SK-N-SH treated with all-trans-retinoic acid at 6 μM for 48 hours (cell line): ENCODE measurements around the gene ITIH1.

ENCODE experiments used
- ATAC-seq: fragments of 200-7000 bp; cut with Tn5 transposase; 3 replicates; pipeline ENCODE4 v1.9.1; 2020; ENCODE audit warnings: mild to moderate bottlenecking, moderate library complexity
- CSDC2 ChIP-seq: fragments of 250-450 bp; sonication (Bioruptor Pico); IDR thresholded peaks from 2 replicates; pipeline ENCODE4 v1.5.0; 2020; ENCODE audit warnings: mild to moderate bottlenecking, moderate library complexity
- CSRNP3 ChIP-seq: fragments of 250-450 bp; sonication (Bioruptor Pico); IDR thresholded peaks from 2 replicates; pipeline ENCODE4 v1.5.1; 2021; ENCODE audit warnings: mild to moderate bottlenecking, moderate library complexity
- ESRRG ChIP-seq: fragments of 250-450 bp; sonication (Bioruptor Pico); IDR thresholded peaks from 2 replicates; pipeline ENCODE4 v1.6.1; 2021; ENCODE audit warnings: mild to moderate bottlenecking
- GLIS3 ChIP-seq: fragments of 250-450 bp; sonication (Bioruptor Pico); IDR thresholded peaks from 2 replicates; pipeline ENCODE4 v1.5.0; 2020; ENCODE audit warnings: mild to moderate bottlenecking, moderate library complexity
- ISL1 ChIP-seq: fragments of 250-450 bp; sonication (Bioruptor Pico); IDR thresholded peaks from 2 replicates; pipeline ENCODE4 v2.1.2; 2022; ENCODE audit warnings: mild to moderate bottlenecking, moderate library complexity
- OSR1 ChIP-seq: fragments of 250-450 bp; sonication (Bioruptor Pico); IDR thresholded peaks from 2 replicates; pipeline ENCODE4 v1.8.0; 2022; ENCODE audit warnings: moderate library complexity, mild to moderate bottlenecking, inconsistent platforms
- PATZ1 ChIP-seq: fragments of 250-450 bp; sonication (Bioruptor Pico); IDR thresholded peaks from 2 replicates; pipeline ENCODE4 v1.8.0; 2020; ENCODE audit warnings: mild to moderate bottlenecking, moderate library complexity, borderline replicate concordance
- POU6F1 ChIP-seq: fragments of 250-450 bp; sonication (Bioruptor Pico); IDR thresholded peaks from 2 replicates; pipeline ENCODE4 v1.8.0; 2021; ENCODE audit warnings: low read depth, mild to moderate bottlenecking, moderate library complexity, borderline replicate concordance
- PPARA ChIP-seq: fragments of 250-450 bp; sonication (Bioruptor Pico); IDR thresholded peaks from 2 replicates; pipeline ENCODE4 v1.5.0; 2020; ENCODE audit warnings: mild to moderate bottlenecking, borderline replicate concordance
- RARB ChIP-seq: fragments of 250-450 bp; sonication (Bioruptor Pico); IDR thresholded peaks from 2 replicates; pipeline ENCODE4 v1.8.0; 2021; ENCODE audit warnings: mild to moderate bottlenecking, moderate library complexity
- SNAI2 ChIP-seq: fragments of 250-450 bp; sonication (Bioruptor Pico); IDR thresholded peaks from 2 replicates; pipeline ENCODE4 v1.5.0; 2020; ENCODE audit warnings: mild to moderate bottlenecking, moderate library complexity
- TSHZ2 ChIP-seq: fragments of 250-450 bp; sonication (Bioruptor Pico); IDR thresholded peaks from 2 replicates; pipeline ENCODE4 v1.5.0; 2020; ENCODE audit warnings: mild to moderate bottlenecking, moderate library complexity
- ZC3H10 ChIP-seq: fragments of 250-450 bp; sonication (Bioruptor Pico); IDR thresholded peaks from 2 replicates; pipeline ENCODE4 v1.5.1; 2021; ENCODE audit warnings: mild to moderate bottlenecking, moderate library complexity
- ZFP30 ChIP-seq: fragments of 450-650 bp; formaldehyde crosslinking; IDR thresholded peaks from 2 replicates; pipeline ENCODE4 v1.5.0; 2022; ENCODE audit warnings: mild to moderate bottlenecking, moderate library complexity
- ZNF8 ChIP-seq: fragments of 450-650 bp; formaldehyde crosslinking; IDR thresholded peaks from 2 replicates; pipeline ENCODE4 v1.5.0; 2020; ENCODE audit warnings: mild to moderate bottlenecking, moderate library complexity

The ITIH1 gene

GRCh38 chr3:52834871-52835501, 57.6 kb downstream of the ITIH1 start, which contains the start of gene MUSTN1:
Gene MUSTN1 (minus strand): TSS chr3:52835019. CDS start chr3:52834948, 71 bp downstream.
- no peak for ATAC-seq

GRCh38 chr3:52835766-52836470, 58.5 kb downstream of the ITIH1 start:
- ATAC-seq: no peak
- TF ChIP-seq ZC3H10 (CRISPR knock-in tag): no peak
- no peak for TF ChIP-seq CSRNP3
- no peak for TF ChIP-seq SNAI2
- TF ChIP-seq PPARA (CRISPR knock-in tag): no peak
- no peak for TF ChIP-seq PATZ1 (CRISPR knock-in tag)
- TF ChIP-seq, all 23 proteins: peak for 0

More at GRCh38 chr3:52834871-52835501, 57.6 kb downstream of the ITIH1 start, which contains the start of gene MUSTN1:
- TF ChIP-seq RARB (CRISPR knock-in tag) (no peak), POU6F1 (CRISPR knock-in tag) (no peak), CSDC2 (CRISPR knock-in tag) (no peak), PPARA (CRISPR knock-in tag) (no peak), GLIS3 (CRISPR knock-in tag) (no peak), TSHZ2 (CRISPR knock-in tag) (no peak), ESRRG (CRISPR knock-in tag) (no peak), ISL1 (CRISPR knock-in tag) (no peak), ZNF8 (CRISPR knock-in tag) (no peak)
- TF ChIP-seq, all 23 proteins: peak for 0

GRCh38 chr3:52836471-52836845, 59.1 kb downstream of the ITIH1 start:
- TF ChIP-seq PATZ1 (CRISPR knock-in tag) (no peak), ZC3H10 (CRISPR knock-in tag) (no peak), RARB (CRISPR knock-in tag) (no peak), ZFP30 (CRISPR knock-in tag) (no peak)
- no peak for ATAC-seq

- no peak for ATAC-seq
- TF ChIP-seq ZFP30 (CRISPR knock-in tag) (no peak), TSHZ2 (CRISPR knock-in tag) (no peak), ZNF8 (CRISPR knock-in tag) (no peak), ESRRG (CRISPR knock-in tag) (no peak), OSR1 (no peak)
- TF ChIP-seq, all 23 proteins: peak for 0
Observed at GRCh38 chr3:52836986-52837385, 59.6 kb downstream of the ITIH1 start.
